HepG2 (cell line): Measurements from ENCODE around the gene DESI2. TPM values are rescaled to one million over a fixed set of nuclear protein-coding genes. Genes with fewer than 3 reads are reported as not detected.

ENCODE experiments used
- AKAP8 ChIP-seq: sonication (generic); formaldehyde crosslinking; IDR thresholded peaks from 2 replicates; pipeline ENCODE4 v1.5.1; 2020; ENCODE audit warnings: mild to moderate bottlenecking, missing genetic modification reagents
- ASH2L ChIP-seq: fragments of 300-600, 200-600 bp; sonication (generic); IDR thresholded peaks from 2 replicates; pipeline ENCODE4 v1.7.0; 2017; ENCODE audit warnings: low read depth, mild to moderate bottlenecking, moderate library complexity, mixed read lengths, low read length; ENCODE audit not compliant: insufficient read length
- ETS1 ChIP-seq: sonication (generic); formaldehyde crosslinking; IDR thresholded peaks from 2 replicates; pipeline ENCODE4 v1.4.0; 2020; ENCODE audit warnings: missing genetic modification reagents
- IRF9 ChIP-seq: sonication (generic); formaldehyde crosslinking; IDR thresholded peaks from 2 replicates; pipeline ENCODE4 v1.8.0; 2022; ENCODE audit warnings: missing genetic modification reagents, mild to moderate bottlenecking, borderline replicate concordance
- KAT2B ChIP-seq: fragments of 150-350 bp; IDR thresholded peaks from 2 replicates; pipeline ENCODE4 v1.6.1; 2014; ENCODE audit warnings: low read depth, low read length, borderline replicate concordance
- MXD4 ChIP-seq: IDR thresholded peaks from 2 replicates; pipeline ENCODE4 v1.6.1; 2016; ENCODE audit warnings: mild to moderate bottlenecking, missing biosample characterization, missing genetic modification reagents
- NRL ChIP-seq: sonication (generic); formaldehyde crosslinking; IDR thresholded peaks from 2 replicates; pipeline ENCODE4 v1.5.0; 2020; ENCODE audit warnings: missing genetic modification reagents, mild to moderate bottlenecking, moderate library complexity, borderline replicate concordance
- POGZ ChIP-seq: sonication (generic); formaldehyde crosslinking; IDR thresholded peaks from 2 replicates; pipeline ENCODE4 v1.4.0; 2020; ENCODE audit warnings: mild to moderate bottlenecking, missing genetic modification reagents
- RBAK ChIP-seq: sonication (generic); formaldehyde crosslinking; IDR thresholded peaks from 2 replicates; pipeline ENCODE4 v1.5.1; 2020; ENCODE audit warnings: mild to moderate bottlenecking, missing genetic modification reagents
- SIN3A ChIP-seq: IDR thresholded peaks from 2 replicates; pipeline ENCODE4 v1.6.1; 2011; ENCODE audit warnings: low read depth, mild to moderate bottlenecking, control low read depth, low read length, borderline replicate concordance
- UBTF ChIP-seq: sonication (generic); formaldehyde crosslinking; IDR thresholded peaks from 2 replicates; pipeline ENCODE4 v1.4.0; 2020; ENCODE audit warnings: mild to moderate bottlenecking, missing genetic modification reagents
- YY1 ChIP-seq: IDR thresholded peaks from 2 replicates; pipeline ENCODE4 v1.6.1; 2011; ENCODE audit warnings: low read length, low read depth, moderate library complexity, mild to moderate bottlenecking; ENCODE audit not compliant: insufficient read depth, insufficient replicate concordance
- ZFP91 ChIP-seq: sonication (generic); formaldehyde crosslinking; IDR thresholded peaks from 2 replicates; pipeline ENCODE4 v1.9.0; 2022; ENCODE audit warnings: missing genetic modification reagents, mild to moderate bottlenecking, borderline replicate concordance
- ZFX ChIP-seq: sonication (generic); formaldehyde crosslinking; IDR thresholded peaks from 2 replicates; pipeline ENCODE4 v1.4.0; 2020; ENCODE audit warnings: mild to moderate bottlenecking, low read depth, missing genetic modification reagents, moderate library complexity
- ZNF160 ChIP-seq: sonication (generic); formaldehyde crosslinking; IDR thresholded peaks from 2 replicates; pipeline ENCODE4 v1.8.0; 2022; ENCODE audit warnings: mild to moderate bottlenecking, inconsistent platforms, missing genetic modification reagents
- ZNF263 ChIP-seq: sonication (generic); formaldehyde crosslinking; IDR thresholded peaks from 2 replicates; pipeline ENCODE4 v1.4.0; 2020; ENCODE audit warnings: missing genetic modification reagents
- ZNF556 ChIP-seq: sonication (generic); formaldehyde crosslinking; IDR thresholded peaks from 2 replicates; pipeline ENCODE4 v1.4.0; 2020; ENCODE audit warnings: mild to moderate bottlenecking, missing genetic modification reagents, borderline replicate concordance
- ZNF607 ChIP-seq: sonication (generic); formaldehyde crosslinking; IDR thresholded peaks from 2 replicates; pipeline ENCODE4 v1.5.1; 2020; ENCODE audit warnings: missing genetic modification reagents, mild to moderate bottlenecking, borderline replicate concordance
- polyA plus RNA-seq, 8 experiments: library from polyadenylated mRNA; depleted of rRNA in 3 of 8; stranded (reverse) in 7 of 8; unstranded in 1 of 8; fragments of >200 nt; fragmentation: Illumina TruSeq in 4 of 8; extraction: Trizol in 4 of 8; gene quantifications; 2 replicates each; pipeline versions ENCODE4 v1.2.1 to v1.2.3, GENCODE V29; 2011 to 2016; ENCODE audit warnings: low read depth in 4 of 8, missing spikeins in 1 of 8, mixed read lengths in 1 of 8; ENCODE audit not compliant: insufficient read depth in 1 of 8
- total RNA-seq, 5 experiments: library from RNA; depleted of rRNA; stranded (reverse); fragments of >200 nt; fragmentation: Illumina TruSeq; extraction: Trizol; gene quantifications; 2 replicates each; pipeline ENCODE4 v1.2.3, GENCODE V29; 2016; ENCODE audit warnings: low read depth in 1 of 5
- TF ChIP-seq, protein P1 (sequence below): sonication (generic); formaldehyde crosslinking; IDR thresholded peaks from 2 replicates; pipeline ENCODE4 v1.4.0; 2020; ENCODE audit warnings: missing genetic modification reagents

DESI2 gene
- total and polyA plus RNA-seq, 2 of the 13 experiments (the other 11 are each of a cell fraction or from before 2014, with no cell fraction given): 23.1 to 42.2 TPM

DNA sequence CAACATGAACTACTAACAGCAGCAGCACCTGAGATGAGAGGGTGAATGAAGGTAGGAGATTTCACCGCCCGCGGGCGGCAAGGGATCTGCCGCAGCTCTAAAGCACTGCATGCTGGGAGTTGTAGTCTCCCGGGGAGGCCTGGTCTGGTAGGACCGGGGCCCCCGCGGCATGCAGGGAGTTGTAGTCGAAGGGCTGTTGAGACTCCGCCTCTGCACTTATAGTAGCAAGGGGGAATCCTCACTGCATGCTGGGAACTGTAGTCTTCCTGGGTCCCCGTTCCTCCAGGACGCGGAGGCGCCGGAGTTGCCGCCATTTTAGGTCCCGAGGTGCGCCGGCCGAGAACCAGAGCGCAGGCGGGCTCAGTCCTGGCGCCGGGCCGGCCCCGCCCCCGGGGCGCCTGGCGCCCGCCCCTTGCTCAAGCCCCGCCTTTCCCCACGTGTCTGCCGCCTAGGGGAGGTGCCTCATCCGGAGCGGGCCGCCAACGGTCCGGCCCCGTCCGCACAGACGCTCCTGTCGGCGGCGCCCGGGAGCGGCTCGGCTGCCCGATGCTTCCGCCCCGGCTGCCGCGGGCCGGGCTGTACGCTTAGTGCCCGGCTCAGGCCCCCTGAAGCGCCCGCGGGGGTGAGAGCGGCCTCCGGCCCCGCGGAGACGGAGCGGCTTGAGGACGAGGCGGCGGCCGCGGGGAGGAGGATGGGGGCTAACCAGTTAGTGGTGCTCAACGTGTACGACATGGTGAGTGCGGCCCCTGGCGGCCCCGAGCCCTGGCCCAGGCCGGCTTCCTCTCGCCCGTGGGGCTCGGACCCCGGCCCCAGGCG lies at the start of gene DESI2 (continued):
- TF ChIP-seq UBTF (CRISPR knock-in tag) (peak; percentile 98), ZNF160 (CRISPR knock-in tag) (peak; percentile 80; the same call in 1 of the 2 replicates), SIN3A (peak; percentile 65; the same call in 1 of the 2 replicates), ZNF556 (CRISPR knock-in tag) (peak; percentile 35; the same call in 1 of the 2 replicates), POGZ (CRISPR knock-in tag) (peak; percentile 5; the same call in 1 of the 2 replicates), ZNF263 (CRISPR knock-in tag) (0 out of 2 replicates have a peak, but pooled peaks have one; percentile 17), ZFP91 (peak; percentile 60; the same call in 1 of the 2 replicates), ZNF607 (peak; percentile 40; the same call in 1 of the 2 replicates), ZFX (peak; percentile 90), IRF9 (CRISPR knock-in tag) (peak; percentile 42; the same call in 1 of the 2 replicates), ASH2L (peak; percentile 83), MXD4 (CRISPR knock-in tag) (peak; percentile 85), YY1 (peak; percentile 97), KAT2B (no peak), ETS1 (CRISPR knock-in tag) (peak; percentile 31; the same call in 1 of the 2 replicates), RBAK (CRISPR knock-in tag) (no peak), AKAP8 (CRISPR knock-in tag) (peak; percentile 43; the same call in 1 of the 2 replicates), NRL (CRISPR knock-in tag) (no peak)
- TF ChIP-seq, protein P1, sequence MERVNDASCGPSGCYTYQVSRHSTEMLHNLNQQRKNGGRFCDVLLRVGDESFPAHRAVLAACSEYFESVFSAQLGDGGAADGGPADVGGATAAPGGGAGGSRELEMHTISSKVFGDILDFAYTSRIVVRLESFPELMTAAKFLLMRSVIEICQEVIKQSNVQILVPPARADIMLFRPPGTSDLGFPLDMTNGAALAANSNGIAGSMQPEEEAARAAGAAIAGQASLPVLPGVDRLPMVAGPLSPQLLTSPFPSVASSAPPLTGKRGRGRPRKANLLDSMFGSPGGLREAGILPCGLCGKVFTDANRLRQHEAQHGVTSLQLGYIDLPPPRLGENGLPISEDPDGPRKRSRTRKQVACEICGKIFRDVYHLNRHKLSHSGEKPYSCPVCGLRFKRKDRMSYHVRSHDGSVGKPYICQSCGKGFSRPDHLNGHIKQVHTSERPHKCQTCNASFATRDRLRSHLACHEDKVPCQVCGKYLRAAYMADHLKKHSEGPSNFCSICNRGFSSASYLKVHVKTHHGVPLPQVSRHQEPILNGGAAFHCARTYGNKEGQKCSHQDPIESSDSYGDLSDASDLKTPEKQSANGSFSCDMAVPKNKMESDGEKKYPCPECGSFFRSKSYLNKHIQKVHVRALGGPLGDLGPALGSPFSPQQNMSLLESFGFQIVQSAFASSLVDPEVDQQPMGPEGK: peak; percentile 33; the same call in 1 of the 2 replicates
